Omental fat pad (tissue), 4 donors: Measurements from ENCODE around the gene MAP1LC3A. TPM values are rescaled to one million over a fixed set of nuclear protein-coding genes. Genes with fewer than 3 reads are reported as not detected.

Experiments
- ATAC-seq: fragments of 150-250 bp; one replicate; pipeline ENCODE4 v1.9.1; 2016; ENCODE audit warnings: mild to moderate bottlenecking, moderate library complexity; ENCODE audit not compliant: low FRiP score
- DNase-seq: peaks from one replicate; pipeline ENCODE4 v3.0.0-alpha.2; 2019; ENCODE audit warnings: low spot score
- CTCF ChIP-seq, 3 donors: fragments of 450-650 bp; IDR thresholded peaks; one replicate each; pipeline ENCODE4 v1.5.1; 2016 to 2017; ENCODE audit warnings: antibody characterized with exemption in 3 of 3, mild to moderate bottlenecking in 3 of 3, moderate library complexity in 2 of 3
- total RNA-seq, 4 donors: library from RNA; depleted of rRNA; stranded (reverse); fragments of >200 nt; gene quantifications; one replicate each; pipeline ENCODE4 v1.1.0, GENCODE V29; 2016

MAP1LC3A gene
- total RNA-seq, 4 donors from 2014 or later: 50.1 to 76.1 (median 55.9) TPM

GRCh38 chr20:34541917-34542316 is 16.6 kb upstream of the MAP1LC3A start:
- DNase-seq: no peak
- TF ChIP-seq CTCF (IDR thresholded peaks at IDR 0.05): no peak
- ATAC-seq: no peak

GRCh38 chr20:34542439-34542838 is 16.1 kb upstream of the MAP1LC3A start:
- no peak for TF ChIP-seq CTCF (IDR thresholded peaks at IDR 0.05)

GRCh38 chr20:34543463-34544056 is 15.0 kb upstream of the MAP1LC3A start:
- DNase-seq (no peak), ATAC-seq (no peak)
- no peak for TF ChIP-seq CTCF (IDR thresholded peaks at IDR 0.05)

More at GRCh38 chr20:34542439-34542838, 16.1 kb upstream of the MAP1LC3A start:
- ATAC-seq (no peak), DNase-seq (no peak)

- TF ChIP-seq CTCF (IDR thresholded peaks at IDR 0.05): no peak
- DNase-seq (no peak), ATAC-seq (no peak)
Measured at GRCh38 chr20:34544109-34544796, 14.3 kb upstream of the MAP1LC3A start.

GRCh38 chr20:34546751-34547181 is 11.8 kb upstream of the MAP1LC3A start:
- DNase-seq (no peak), ATAC-seq (no peak)
- TF ChIP-seq CTCF (IDR thresholded peaks at IDR 0.05): no peak

GRCh38 chr20:34547844-34548613 is 10.5 kb upstream of the MAP1LC3A start:
- ATAC-seq (no peak), DNase-seq (no peak)
- no peak for TF ChIP-seq CTCF (IDR thresholded peaks at IDR 0.05)
